HG02798 (cell line): ENCODE results near the gene RAPGEF1.

Source experiments
- ATAC-seq: cut with Tn5 transposase; IDR thresholded peaks from one replicate; pipeline ENCODE4 v1.9.1; 2021; ENCODE audit warnings: mild to moderate bottlenecking; ENCODE audit not compliant: unreplicated experiment, poor library complexity

RAPGEF1 gene

GRCh38 chr9:131578731-131579504, 161.0 kb downstream of the RAPGEF1 start:
- peak; percentile 45 for ATAC-seq

GRCh38 chr9:131578021-131578420, 161.9 kb downstream of the RAPGEF1 start:
- no peak for ATAC-seq

GRCh38 chr9:131577005-131578000, 162.6 kb downstream of the RAPGEF1 start:
- no peak for ATAC-seq

GRCh38 chr9:131575946-131576853, 163.7 kb downstream of the RAPGEF1 start:
- no peak for ATAC-seq

- no peak for ATAC-seq
These were observed 164.9 kb downstream of the RAPGEF1 start for GRCh38 chr9:131574730-131575640.

- no peak for ATAC-seq
These were observed 172.0 kb downstream of the RAPGEF1 start for GRCh38 chr9:131567910-131568309.

GRCh38 chr9:131566158-131566557, 173.7 kb downstream of the RAPGEF1 start:
- no peak for ATAC-seq

- ATAC-seq: no peak
These were observed 174.5 kb downstream of the RAPGEF1 start for GRCh38 chr9:131565369-131565768.

- ATAC-seq: no peak
These were observed 177.6 kb downstream of the RAPGEF1 start for GRCh38 chr9:131562032-131562959.

GRCh38 chr9:131559421-131560000, 180.4 kb downstream of the RAPGEF1 start:
- ATAC-seq: no peak

- no peak for ATAC-seq
These were observed 181.9 kb downstream of the RAPGEF1 start for GRCh38 chr9:131557855-131558548.

GRCh38 chr9:131555841-131556673, 183.8 kb downstream of the RAPGEF1 start:
- ATAC-seq: no peak

GRCh38 chr9:131554843-131555351, 185.0 kb downstream of the RAPGEF1 start:
- no peak for ATAC-seq

GRCh38 chr9:131554087-131554842, 185.6 kb downstream of the RAPGEF1 start:
- no peak for ATAC-seq

GRCh38 chr9:131552030-131552429, 187.8 kb downstream of the RAPGEF1 start:
- ATAC-seq: no peak
